ENCODE measurements around the gene CDC42SE2. TPM values are rescaled to one million over a fixed set of nuclear protein-coding genes. Genes with fewer than 3 reads are reported as not detected.
A peak's percentile ranks its signal among the peaks of the same experiment; 100 is the strongest.

CDC42SE2 gene
- total RNA-seq, 2 donors from 2014 or later, result 74.2 to 110 TPM

DNA sequence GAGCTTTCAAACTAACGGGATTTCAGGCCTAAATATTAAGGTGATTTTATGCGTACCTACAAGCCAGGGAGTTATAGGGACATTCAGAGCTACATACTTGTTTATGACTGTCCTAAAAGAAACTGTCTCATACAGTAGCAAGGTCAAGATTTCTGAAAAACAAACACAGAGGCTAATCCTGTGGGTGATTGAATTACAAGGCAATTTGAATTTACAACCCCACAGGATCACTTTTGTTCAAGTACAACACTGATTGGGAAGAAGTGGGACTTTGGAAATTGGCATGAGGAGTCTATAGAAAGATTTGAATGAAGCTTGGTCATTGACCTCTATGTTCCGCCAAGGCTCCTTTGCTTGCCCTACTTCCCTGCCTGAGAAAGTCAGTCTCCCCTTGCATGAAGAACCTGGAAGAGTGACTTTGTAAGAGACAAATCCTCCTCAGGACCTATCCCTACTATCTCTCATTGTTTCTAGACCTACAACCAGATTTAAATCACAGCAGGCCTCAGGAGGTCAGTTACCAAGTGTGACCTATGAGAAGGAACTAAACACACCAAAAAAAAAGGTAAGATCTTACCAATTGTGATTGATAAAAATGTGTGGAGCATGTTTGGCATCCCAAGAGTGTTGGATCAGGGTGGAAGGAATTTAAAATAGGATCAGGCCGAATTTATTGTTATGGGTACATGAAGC, 38.4 kb upstream of the CDC42SE2 start:
- intact Hi-C loops (cut with DNase I), result no loop called here
- no peak for DNase-seq

DNA sequence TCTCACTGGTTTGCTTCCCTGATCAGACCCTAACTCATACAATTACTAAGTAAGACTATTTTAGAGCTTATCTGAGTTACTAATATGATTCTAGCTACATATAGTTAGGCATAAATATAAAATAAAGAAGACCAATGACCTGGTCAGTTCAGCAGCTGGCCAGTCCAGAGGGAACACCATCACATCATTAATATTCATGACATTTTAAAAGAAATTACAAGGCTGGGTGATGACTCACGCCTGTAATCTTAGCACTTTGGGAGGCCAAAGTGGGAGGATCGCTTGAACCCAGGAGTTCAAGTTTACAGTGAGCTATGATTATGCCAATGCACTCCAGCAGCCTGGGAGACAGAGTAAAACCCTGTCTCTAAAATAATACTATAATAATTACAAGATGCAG, 37.0 kb upstream of the CDC42SE2 start:
- no peak for TF ChIP-seq CTCF (IDR thresholded peaks at IDR 0.05)
- H3K27me3 ChIP-seq, result no peaks in the 10 kb centered on the region
- intact Hi-C loops (cut with DNase I), result no loop called here
- no peak for DNase-seq
- no peaks in the 10 kb centered on the region for H3K36me3 ChIP-seq
- H3K4me3 ChIP-seq, result no peak overlapping the region
- H3K4me1 ChIP-seq, result peaks cover 5% of the 10 kb centered on the region
- H3K9me3 ChIP-seq, result no peaks in the 10 kb centered on the region
- H3K9ac ChIP-seq (ENCODE audit: low read depth in 2 of 2, low read length in 2 of 2), result peak overlapping the region in 1 of 2 donors; percentile 24
- H3K27ac ChIP-seq, result peak overlapping the region; percentile 83

More for the DNA sequence above, 38.4 kb upstream of the CDC42SE2 start:
- H3K27ac ChIP-seq, result peak overlapping the region; percentile 83
- peak overlapping the region in 1 of 2 donors; percentile 41 for H3K9ac ChIP-seq (ENCODE audit: low read depth in 2 of 2, low read length in 2 of 2)
- H3K4me1 ChIP-seq, result peaks cover 5% of the 10 kb centered on the region
- H3K4me3 ChIP-seq, result peak overlapping the region; percentile 2
- no peaks in the 10 kb centered on the region for H3K36me3 ChIP-seq
- TF ChIP-seq CTCF (IDR thresholded peaks at IDR 0.05), result no peak
- no peaks in the 10 kb centered on the region for H3K27me3 ChIP-seq
- H3K9me3 ChIP-seq, result no peaks in the 10 kb centered on the region

GRCh38 chr5:131228646-131229045, 35.2 kb upstream of the CDC42SE2 start:
- peaks cover 5% of the 10 kb centered on the region for H3K4me1 ChIP-seq
- no peaks in the 10 kb centered on the region for H3K36me3 ChIP-seq
- DNase-seq, result no peak
- H3K27ac ChIP-seq, result no peak overlapping the region
- TF ChIP-seq CTCF (IDR thresholded peaks at IDR 0.05), result no peak
- H3K27me3 ChIP-seq, result no peaks in the 10 kb centered on the region
- no peak overlapping the region for H3K4me3 ChIP-seq
- no peaks in the 10 kb centered on the region for H3K9me3 ChIP-seq
- intact Hi-C loops (cut with DNase I), result no loop called here
- H3K9ac ChIP-seq (ENCODE audit: low read depth in 2 of 2, low read length in 2 of 2), result peak overlapping the region in 1 of 2 donors; percentile 34

DNA sequence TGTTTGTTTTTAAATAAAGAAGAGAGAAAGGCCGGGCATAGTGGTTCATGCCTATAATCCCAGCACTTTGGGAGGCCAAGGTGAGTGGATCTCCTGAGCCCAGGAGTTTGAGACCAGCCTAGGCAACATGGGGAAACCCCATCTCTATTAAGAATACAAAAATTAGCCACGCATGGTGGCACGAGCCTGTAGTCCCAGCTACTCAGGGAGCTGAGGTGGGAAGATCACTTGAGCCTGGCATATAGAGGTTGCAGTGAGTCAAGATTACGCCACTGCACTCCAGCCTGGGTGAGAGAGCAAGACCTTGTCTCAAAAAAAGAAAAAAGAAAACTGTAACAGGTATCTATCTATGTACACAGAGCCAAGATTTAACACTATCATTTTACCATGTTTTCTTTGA, 34.2 kb upstream of the CDC42SE2 start:
- no peaks in the 10 kb centered on the region for H3K36me3 ChIP-seq
- H3K9ac ChIP-seq (ENCODE audit: low read depth in 2 of 2, low read length in 2 of 2), result no peak overlapping the region
- no peaks in the 10 kb centered on the region for H3K27me3 ChIP-seq
- no peak overlapping the region for H3K4me3 ChIP-seq
- TF ChIP-seq CTCF (IDR thresholded peaks at IDR 0.05), result no peak
- peaks cover 5% of the 10 kb centered on the region for H3K4me1 ChIP-seq
- DNase-seq, result no peak
- no peak overlapping the region for H3K27ac ChIP-seq
- H3K9me3 ChIP-seq, result no peaks in the 10 kb centered on the region
- intact Hi-C loops (cut with DNase I), result no loop called here

DNA sequence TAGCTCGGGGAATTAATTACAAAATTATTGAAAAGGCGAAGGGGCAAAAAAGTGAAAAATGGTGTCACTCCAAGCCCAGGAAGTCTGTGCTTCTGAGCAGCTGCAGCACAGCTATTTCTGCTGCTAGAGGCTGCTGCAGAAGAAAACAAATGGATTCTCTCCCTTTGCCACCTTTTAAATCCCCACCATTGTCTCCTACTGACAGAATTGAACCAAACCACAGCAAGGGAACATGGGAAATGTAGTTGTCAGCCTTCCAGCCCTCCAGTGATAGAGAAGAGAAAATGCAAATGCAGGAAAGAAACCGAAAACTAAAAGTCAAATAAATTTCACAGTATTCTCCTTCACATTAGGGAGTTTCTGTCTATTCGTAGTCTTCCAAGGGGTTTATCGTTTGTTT, 33.4 kb upstream of the CDC42SE2 start:
- Histone ChIP-seq H3K9ac (ENCODE audit: low read depth in 2 of 2, low read length in 2 of 2) (no peak overlapping the region), H3K27me3 (no peaks in the 10 kb centered on the region), H3K27ac (no peak overlapping the region), H3K4me3 (no peak overlapping the region), H3K9me3 (no peaks in the 10 kb centered on the region), H3K4me1 (peaks cover 5% of the 10 kb centered on the region), H3K36me3 (no peaks in the 10 kb centered on the region)
- TF ChIP-seq CTCF (IDR thresholded peaks at IDR 0.05), result no peak
- no peak for DNase-seq
- intact Hi-C loops (cut with DNase I), result no loop called here
